Peyer's patch (tissue), 4 donors: ENCODE results near the gene ATN1.

Experiments
- CTCF ChIP-seq, 6 experiments: fragments of 450-650 bp in 4 of 6; fragments of 200-600 bp in 2 of 6; sonication (generic) in 1 of 6; IDR thresholded peaks; one replicate each; pipeline ENCODE4 v1.5.1; 2017 to 2019; ENCODE audit warnings: antibody characterized with exemption in 6 of 6, mild to moderate bottlenecking in 3 of 6, moderate library complexity in 1 of 6
- POLR2A ChIP-seq, 2 donors: fragments of 450-650 bp; IDR thresholded peaks; one replicate each; pipeline ENCODE4 v1.5.1; 2017; ENCODE audit warnings: antibody characterized with exemption in 2 of 2, mild to moderate bottlenecking in 2 of 2, moderate library complexity in 2 of 2

DNA sequence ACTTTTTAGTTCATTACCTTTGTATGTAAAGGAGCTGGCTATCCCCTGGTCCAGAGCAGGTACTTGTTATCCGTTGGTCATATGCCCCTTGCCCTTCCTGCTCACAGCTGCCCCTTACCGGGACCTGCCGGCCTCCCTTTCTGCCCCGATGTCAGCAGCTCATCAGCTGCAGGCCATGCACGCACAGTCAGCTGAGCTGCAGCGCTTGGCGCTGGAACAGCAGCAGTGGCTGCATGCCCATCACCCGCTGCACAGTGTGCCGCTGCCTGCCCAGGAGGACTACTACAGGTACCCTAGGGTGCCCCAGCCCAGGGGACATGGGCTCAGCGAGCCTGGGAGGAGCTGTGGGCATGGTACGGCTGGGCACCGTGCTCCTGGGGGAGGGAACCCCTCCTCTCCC, 13.5 kb downstream of the ATN1 start:
- TF ChIP-seq CTCF (IDR thresholded peaks at IDR 0.05) (no peak), POLR2A (IDR thresholded peaks at IDR 0.05) (no peak)
